Urothelium cell line (cell line): ENCODE data around the gene TMEM175.

Experiments
- DNase-seq: peaks from one replicate; pipeline ENCODE4 v3.0.0; 2011; ENCODE audit warnings: low spot score, mixed read lengths
- FAIRE-seq: peaks from 2 replicates; lab custom pipeline; 2011; peaks lifted over from hg19 to GRCh38; lab: Jason Lieb, UNC

TMEM175 gene

GRCh38 chr4:1000686-1001260 is 68.5 kb downstream of the TMEM175 start:
- no peak for FAIRE-seq
- no peak for DNase-seq

GRCh38 chr4:1001561-1002130 is 69.4 kb downstream of the TMEM175 start:
- no peak for FAIRE-seq

GRCh38 chr4:1002131-1002630 is 69.9 kb downstream of the TMEM175 start:
- FAIRE-seq = no peak
- no peak for DNase-seq

More at GRCh38 chr4:1001561-1002130, 69.4 kb downstream of the TMEM175 start:
- no peak for DNase-seq

- DNase-seq = no peak
- FAIRE-seq = no peak
Observed at GRCh38 chr4:1002631-1003251, 70.5 kb downstream of the TMEM175 start.

- no peak for DNase-seq
- FAIRE-seq = no peak
Observed at GRCh38 chr4:1003271-1004070, 71.2 kb downstream of the TMEM175 start.

- FAIRE-seq (no peak), DNase-seq (no peak)
Observed at GRCh38 chr4:1004071-1004418, 71.8 kb downstream of the TMEM175 start.

GRCh38 chr4:1004557-1005485 is 72.6 kb downstream of the TMEM175 start:
- no peak for FAIRE-seq

GRCh38 chr4:1006856-1007255 is 74.6 kb downstream of the TMEM175 start:
- DNase-seq = no peak
- no peak for FAIRE-seq

More at GRCh38 chr4:1004557-1005485, 72.6 kb downstream of the TMEM175 start:
- no peak for DNase-seq
